ENCODE results near the gene NXF1. TPM values are rescaled to one million over a fixed set of nuclear protein-coding genes. Genes with fewer than 3 reads are reported as not detected.

The NXF1 gene
- total RNA-seq, 1 experiment from 2014 or later: 69.0 TPM

DNA sequence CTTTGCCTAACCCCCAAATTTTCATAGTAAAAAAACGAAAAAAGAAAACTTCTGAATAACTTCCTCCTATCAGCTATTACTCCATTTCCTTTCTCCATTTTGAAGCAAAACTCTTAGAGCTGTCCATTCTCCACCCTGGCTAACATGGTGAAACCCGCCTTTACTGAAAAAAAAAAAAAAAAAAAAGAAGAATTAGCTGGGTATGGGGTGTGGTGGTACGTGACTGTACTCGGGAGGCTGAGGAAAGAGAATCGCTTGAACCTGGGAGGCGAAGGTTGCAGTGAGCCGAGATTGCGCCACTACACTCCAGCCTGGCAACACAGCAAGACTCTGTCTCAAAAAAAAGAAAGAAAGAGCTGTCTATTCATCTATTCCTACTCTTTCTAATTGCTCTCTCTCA, 11.3 kb upstream of the NXF1 start:
- no peaks in the 10 kb centered on the region for H3K23me2 ChIP-seq (ENCODE audit: insufficient read length, low read depth, low read length, poor library complexity, severe bottlenecking)
- no peak overlapping the region for H3K18ac ChIP-seq (ENCODE audit: insufficient read length, low read depth, low read length)
- no peaks in the 10 kb centered on the region for H3K9me3 ChIP-seq (ENCODE audit: control insufficient read depth, low read depth, low read length)
- H3K4me2 ChIP-seq (ENCODE audit: insufficient read depth, insufficient read length, low read length): no peak overlapping the region
- H3K79me1 ChIP-seq (ENCODE audit: insufficient read depth, low read depth, low read length, poor library complexity, severe bottlenecking): no peaks in the 10 kb centered on the region
- H3K9ac ChIP-seq (ENCODE audit: extremely low read depth, insufficient read length, low read length): no peak overlapping the region
- no peak for DNase-seq
- no peak overlapping the region for H4K91ac ChIP-seq (ENCODE audit: insufficient read length, low read depth, low read length)
- H2BK15ac ChIP-seq (ENCODE audit: low read depth, low read length): no peak overlapping the region
- H4K8ac ChIP-seq (replicated peaks; ENCODE audit: insufficient read length, low read depth, low read length): no peak overlapping the region
- no peak overlapping the region for H3K27ac ChIP-seq (ENCODE audit: insufficient read length, low read depth, low read length)
- H2BK120ac ChIP-seq (ENCODE audit: low read depth, low read length, poor library complexity, severe bottlenecking): no peak overlapping the region
- H4K5ac ChIP-seq (ENCODE audit: insufficient read length, low read depth, low read length): no peak overlapping the region
- no peaks in the 10 kb centered on the region for H3K27me3 ChIP-seq (ENCODE audit: insufficient read depth, low read length)
- H2BK20ac ChIP-seq (ENCODE audit: low read depth, low read length, poor library complexity, severe bottlenecking): no peak overlapping the region
- H2BK5ac ChIP-seq (ENCODE audit: insufficient read length, low read length): no peak overlapping the region
- H2AFZ ChIP-seq (ENCODE audit: low read length): no peak overlapping the region
- H3K27ac Mint-ChIP-seq: no peak overlapping the region; a peak in 2 of 7 replicates
- H3K4me1 Mint-ChIP-seq: no peaks in the 10 kb centered on the region
- H3K4me1 ChIP-seq (ENCODE audit: insufficient read depth, low read length): no peaks in the 10 kb centered on the region
- TF ChIP-seq, protein P1, sequence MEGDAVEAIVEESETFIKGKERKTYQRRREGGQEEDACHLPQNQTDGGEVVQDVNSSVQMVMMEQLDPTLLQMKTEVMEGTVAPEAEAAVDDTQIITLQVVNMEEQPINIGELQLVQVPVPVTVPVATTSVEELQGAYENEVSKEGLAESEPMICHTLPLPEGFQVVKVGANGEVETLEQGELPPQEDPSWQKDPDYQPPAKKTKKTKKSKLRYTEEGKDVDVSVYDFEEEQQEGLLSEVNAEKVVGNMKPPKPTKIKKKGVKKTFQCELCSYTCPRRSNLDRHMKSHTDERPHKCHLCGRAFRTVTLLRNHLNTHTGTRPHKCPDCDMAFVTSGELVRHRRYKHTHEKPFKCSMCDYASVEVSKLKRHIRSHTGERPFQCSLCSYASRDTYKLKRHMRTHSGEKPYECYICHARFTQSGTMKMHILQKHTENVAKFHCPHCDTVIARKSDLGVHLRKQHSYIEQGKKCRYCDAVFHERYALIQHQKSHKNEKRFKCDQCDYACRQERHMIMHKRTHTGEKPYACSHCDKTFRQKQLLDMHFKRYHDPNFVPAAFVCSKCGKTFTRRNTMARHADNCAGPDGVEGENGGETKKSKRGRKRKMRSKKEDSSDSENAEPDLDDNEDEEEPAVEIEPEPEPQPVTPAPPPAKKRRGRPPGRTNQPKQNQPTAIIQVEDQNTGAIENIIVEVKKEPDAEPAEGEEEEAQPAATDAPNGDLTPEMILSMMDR (conservative IDR thresholded peaks at IDR 0.05): no peak
- no peak overlapping the region for H3K4me3 Mint-ChIP-seq
- H2AK5ac ChIP-seq (ENCODE audit: insufficient read length, low read length): no peak overlapping the region
- no peak overlapping the region for H2BK12ac ChIP-seq (ENCODE audit: insufficient read length, low read depth, low read length)
- no CpG with 5 or more reads among the region's 8 CpGs for WGBS (ENCODE audit: extremely low coverage, insufficient read length, low lambda C conversion rate)
- H3K9me3 Mint-ChIP-seq: no peaks in the 10 kb centered on the region
- H3K14ac ChIP-seq (ENCODE audit: insufficient read depth, low read length): no peak overlapping the region
- H4K20me1 ChIP-seq (ENCODE audit: control insufficient read depth, insufficient read depth, insufficient read length): no peaks in the 10 kb centered on the region
- H3K36me3 Mint-ChIP-seq (ENCODE audit: insufficient read depth in 1 of 3, low read depth in 3 of 3): peaks cover 5 to 33% (median 30%) of the 10 kb centered on the region in 3 experiments; a peak in 6 of 7 replicates
- no peak overlapping the region for H3K56ac ChIP-seq (ENCODE audit: insufficient read length, low read depth, low read length)
- no peak overlapping the region for H3K23ac ChIP-seq (ENCODE audit: insufficient read length, low read depth, low read length)
- no peaks in the 10 kb centered on the region for H3K27me3 Mint-ChIP-seq (ENCODE audit: low read depth)
- H3K4ac ChIP-seq (ENCODE audit: low read depth, low read length): no peak overlapping the region
- H3K79me2 ChIP-seq (ENCODE audit: insufficient read depth, low read length): no peaks in the 10 kb centered on the region
- no peak overlapping the region for H3T11ph ChIP-seq (ENCODE audit: low read length)
